Stimulated activated CD8-positive, alpha-beta memory T cell treated with anti-CD3 and anti-CD28 coated beads, Interleukin-7, amount 100 ng/mL, for 4 hours (primary cell): Measurements from ENCODE around the gene ST6GALNAC3.

Experiments
- DNase-seq, 2 donors: peaks; one replicate each; pipeline ENCODE4 v3.0.0-alpha.2; 2020; ENCODE audit warnings: low read depth in 2 of 2

The ST6GALNAC3 gene

DNA sequence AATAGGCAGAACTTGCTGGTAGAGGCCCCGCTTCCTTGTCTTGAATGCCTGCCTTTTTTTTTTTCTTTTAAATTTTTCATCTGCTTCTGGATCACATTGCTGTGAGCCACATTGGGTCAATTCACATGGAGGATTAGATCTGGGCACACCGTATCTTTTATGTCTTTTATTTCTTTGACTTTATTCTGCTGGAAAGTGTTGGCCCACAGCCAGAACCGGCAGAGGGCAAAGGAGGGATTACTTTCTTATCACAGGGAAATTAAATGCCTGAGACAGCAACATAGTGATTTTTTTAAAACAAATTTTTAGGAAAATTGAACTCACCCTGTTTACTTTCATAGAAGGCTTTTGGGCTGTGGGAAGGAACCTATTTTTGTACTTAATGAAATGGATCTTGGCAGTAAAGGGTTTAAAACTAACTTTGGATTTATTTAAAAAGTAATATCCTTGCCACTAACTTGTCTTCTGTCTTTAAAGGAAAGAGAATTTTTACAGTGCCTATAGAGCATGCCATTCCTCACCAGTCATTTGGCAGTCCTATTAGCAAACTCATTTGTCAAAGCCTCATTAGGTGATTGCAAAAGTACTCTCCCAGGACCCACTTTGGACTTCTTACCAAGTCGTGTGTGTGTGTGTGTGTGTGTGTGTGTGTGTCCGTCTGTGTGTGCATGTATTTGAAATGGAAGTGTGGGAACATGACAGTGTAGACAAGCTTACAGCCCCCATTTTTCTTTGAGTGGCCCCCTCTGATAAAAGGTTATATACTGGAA lies 68.4 kb downstream of the ST6GALNAC3 start:
- no peak for DNase-seq

DNA sequence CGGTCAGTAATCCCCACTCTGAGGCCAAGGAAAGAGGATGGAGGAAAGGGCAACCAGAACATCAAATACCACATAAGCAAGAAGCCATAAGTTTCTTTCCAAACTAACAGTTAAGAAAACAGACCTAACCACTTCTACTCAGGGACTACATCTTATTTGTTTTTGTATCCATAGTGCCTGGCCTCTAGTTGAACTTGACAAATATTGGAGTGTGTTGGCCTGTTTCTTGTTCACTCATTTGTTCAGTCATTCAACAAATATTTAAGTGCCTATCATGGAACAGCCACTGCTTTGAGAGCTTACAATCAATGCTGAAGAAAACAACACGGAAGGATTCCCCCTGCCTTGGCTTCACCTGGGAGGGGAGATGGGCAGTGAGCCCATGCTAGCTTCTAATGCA lies 69.7 kb downstream of the ST6GALNAC3 start:
- DNase-seq = no peak

DNA sequence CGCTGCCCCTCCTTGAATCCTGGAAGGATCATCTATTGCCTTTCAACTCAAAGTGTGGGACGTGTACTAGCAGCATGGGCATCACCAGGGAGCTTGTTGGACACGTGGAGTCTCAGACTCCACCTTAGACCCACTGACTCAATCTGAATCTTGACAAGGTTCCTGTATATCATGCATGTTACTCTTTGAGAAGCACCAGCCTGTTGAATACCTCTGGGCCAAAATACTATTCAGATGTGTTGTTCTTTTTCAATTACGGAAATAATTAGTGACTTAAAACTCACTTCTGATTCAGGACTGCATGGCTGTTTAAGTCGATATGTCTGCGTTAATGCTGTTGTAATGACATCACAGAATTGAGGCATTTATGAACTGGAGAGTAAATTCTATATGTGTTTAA lies 70.8 kb downstream of the ST6GALNAC3 start:
- no peak for DNase-seq

DNA sequence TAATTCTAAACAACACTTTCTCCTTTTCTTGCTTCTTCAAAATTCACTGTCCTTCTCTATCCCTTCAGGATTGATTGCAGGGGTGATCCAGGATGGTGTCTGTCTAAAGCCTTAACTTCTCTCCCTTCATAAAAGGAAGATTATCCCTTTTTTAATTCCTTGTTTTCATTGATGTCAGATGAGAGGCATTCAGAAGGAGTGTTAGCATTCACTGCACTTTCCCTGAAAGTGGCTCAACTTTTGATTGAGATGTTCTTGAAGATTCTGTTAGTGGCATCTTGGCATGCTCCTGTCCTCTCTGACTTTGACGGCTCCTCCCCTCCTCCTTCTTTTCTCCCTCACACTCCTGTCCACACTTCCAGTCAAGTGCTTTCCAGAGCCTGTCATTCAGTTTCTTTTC lies 71.6 kb downstream of the ST6GALNAC3 start:
- DNase-seq = no peak

DNA sequence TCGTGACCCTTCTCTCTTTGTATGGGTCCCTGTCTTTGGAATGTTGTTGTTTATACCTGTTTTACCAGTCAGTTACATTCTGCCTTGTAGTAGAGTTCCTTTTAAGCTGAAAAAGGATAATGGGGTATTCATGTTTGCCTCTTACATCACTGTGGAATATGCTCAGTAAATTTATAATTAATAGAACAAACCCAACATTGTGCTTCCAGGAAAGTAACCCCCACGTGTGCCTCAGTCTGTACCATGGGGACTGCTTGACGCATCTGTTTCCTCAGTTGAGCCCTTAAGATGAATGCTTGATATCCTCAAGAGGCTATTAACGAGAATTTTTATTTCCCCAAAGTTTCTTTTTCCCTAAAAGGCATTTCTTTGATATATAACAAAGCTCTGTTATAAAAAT lies 73.4 kb downstream of the ST6GALNAC3 start:
- DNase-seq = no peak

DNA sequence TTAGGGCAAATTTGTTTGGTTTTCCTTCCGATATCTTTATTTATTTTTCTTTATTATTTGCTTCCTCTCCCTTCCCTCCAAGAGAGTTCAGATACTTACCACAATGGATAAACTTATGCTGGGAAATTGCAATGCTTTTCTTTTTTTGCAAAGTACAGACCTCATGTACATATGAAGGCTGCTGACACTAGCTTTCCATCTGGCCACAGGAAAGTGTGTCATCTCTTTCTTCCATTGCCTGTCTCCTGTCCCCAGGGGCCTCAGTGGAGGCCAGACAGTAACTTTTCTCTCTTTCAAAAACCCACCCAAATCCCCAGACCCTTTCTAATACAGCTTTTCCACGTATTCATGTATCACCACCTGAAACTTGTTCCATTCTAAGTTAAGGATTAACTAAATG lies 73.9 kb downstream of the ST6GALNAC3 start:
- no peak for DNase-seq

DNA sequence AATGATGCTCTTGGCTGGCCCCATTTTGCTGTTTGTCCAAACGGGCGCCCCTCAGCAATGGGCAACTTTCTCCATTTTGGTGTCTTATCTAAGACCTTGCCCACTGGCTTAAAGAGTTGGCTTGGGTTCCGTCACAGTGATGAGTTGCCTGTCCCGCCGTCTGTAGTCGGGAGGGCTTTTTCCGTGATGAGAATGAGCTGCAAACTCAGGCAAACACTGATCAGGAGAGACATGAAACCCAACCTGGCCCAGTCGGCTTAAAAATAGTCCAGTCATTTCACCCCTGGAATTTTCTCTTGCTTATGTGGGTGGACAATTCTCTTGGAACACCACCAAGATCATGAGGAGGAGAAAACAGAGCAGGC lies 79.3 kb downstream of the ST6GALNAC3 start:
- no peak for DNase-seq

DNA sequence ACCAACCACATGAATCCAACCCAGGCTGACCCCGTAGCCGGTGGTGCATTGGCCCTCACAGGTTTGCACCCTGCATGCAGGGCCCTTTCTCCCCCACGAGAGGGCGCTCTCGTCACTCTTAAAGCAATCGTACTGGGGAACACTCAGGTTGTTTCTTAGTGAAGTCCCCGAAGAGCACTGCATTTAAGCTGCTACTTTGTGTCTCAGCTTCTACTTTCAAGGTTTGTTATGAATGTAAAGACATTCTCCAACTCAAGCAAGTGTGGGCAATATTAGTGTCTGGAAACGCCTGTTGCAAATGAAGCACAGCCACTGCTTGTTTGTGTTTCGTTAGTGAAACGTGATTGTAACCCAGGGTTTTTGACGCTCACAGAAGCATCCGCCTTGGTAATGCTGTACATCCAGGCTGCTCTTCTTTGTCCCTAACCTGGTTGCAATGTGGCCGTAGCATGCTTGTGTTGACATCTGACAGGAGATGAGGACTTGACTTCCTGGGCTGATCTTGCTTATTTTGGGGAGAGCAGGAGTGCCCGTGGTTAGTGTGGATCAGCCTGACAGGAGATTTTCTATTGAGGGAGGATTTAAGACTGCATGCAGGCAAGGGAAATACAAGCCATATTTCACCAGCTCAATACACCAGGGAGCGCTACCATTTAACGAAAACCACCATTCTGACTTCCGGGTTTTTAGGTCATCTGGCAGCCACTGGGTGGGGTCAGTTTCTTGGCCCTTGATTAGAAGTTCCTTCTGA lies 79.8 kb downstream of the ST6GALNAC3 start:
- peak; percentile 52 to 63 for DNase-seq

DNA sequence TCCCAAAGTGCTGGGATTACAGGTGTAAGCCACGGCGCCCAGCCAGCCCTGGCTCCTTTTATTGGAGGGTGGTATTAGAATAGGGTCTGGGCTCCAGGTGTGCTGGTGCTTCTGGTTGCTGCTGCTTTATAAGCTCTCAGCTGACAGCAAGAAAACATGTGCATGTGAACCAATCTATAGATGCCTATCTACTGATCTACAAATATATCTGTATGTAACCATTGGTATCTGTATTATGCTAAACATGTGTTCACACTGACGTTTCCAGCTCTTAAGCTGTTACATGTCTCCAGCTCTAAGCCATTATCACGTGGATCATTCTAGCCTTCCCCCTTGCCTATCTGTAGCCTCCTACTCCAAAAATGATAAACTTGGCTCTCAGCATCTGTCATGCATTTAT lies 82.4 kb downstream of the ST6GALNAC3 start:
- no peak for DNase-seq

DNA sequence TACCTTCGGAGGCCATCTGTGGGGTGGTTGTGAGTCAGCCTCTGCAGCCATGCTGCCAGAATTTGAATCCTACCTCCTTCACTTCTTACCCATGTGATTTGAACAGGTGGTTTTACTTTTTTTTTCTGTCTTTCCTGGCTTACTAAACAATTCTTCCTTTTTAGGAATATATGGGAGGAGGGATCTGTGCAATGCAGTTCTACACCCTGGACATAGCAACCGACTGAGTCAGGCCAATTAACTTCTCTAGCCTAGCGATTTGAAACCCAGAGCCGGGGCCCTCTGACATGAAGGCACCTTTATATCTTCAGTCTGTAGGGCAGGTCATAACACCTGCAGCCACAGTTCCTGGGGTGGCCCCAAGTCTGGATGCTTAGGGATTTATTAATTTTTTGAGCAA lies 83.6 kb downstream of the ST6GALNAC3 start:
- DNase-seq = no peak

DNA sequence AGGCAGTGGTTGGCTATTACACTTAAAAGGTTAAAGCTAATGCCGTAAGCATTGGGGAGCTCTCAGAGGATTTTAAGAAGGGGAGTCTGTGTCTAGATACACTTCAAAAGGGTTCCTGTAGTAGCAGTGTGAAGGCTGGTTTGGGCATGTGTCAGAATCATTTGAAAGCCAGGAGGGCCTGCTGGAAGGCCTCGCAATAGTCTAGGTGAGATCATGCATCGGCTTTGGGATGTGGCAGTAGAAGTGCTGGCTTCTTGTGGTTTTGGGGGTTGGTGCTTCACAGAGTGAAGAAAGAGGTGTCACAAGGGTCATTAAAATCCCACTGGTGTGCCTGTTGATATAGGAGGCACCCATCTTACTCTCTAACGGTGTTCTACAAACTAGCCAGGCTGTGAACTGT lies 85.7 kb downstream of the ST6GALNAC3 start:
- DNase-seq = no peak

DNA sequence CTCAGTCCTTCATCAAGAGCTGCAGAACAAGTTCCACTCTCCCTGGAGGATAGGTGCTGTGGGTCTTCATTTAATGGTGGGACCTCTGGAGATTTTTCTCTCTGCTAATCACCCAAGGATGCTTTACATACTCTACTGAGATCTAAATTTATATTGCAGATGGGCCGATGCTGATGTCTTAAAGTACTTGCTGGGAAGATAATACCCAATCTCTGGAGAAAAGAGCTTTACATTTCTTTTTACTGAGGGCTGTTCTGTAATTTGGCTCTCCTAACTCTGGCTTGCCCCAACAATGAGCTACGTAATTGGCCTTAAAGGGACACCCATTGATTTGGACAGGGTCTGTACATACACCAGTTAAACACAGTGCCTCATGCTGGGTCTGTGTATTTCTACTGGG lies 86.9 kb downstream of the ST6GALNAC3 start:
- no peak for DNase-seq

DNA sequence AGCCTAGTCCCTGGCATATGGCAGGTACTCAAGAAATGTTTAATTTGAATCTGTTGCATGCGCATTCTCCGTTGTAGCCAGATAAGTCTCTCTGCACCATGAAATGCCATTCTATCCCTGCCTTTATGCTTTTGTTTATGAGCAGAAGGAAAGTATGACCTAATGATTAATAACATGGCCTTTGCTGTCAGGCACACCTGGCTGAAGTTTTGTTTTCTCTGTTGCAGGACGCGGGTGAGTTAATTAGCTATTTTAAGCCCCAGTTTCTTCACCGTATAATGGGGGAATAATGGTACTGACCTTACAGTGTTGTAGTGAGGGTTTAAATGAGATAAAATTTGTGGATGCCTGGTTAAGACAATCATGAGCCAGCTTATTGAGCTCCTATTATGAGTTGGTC lies 87.7 kb downstream of the ST6GALNAC3 start:
- no peak for DNase-seq

DNA sequence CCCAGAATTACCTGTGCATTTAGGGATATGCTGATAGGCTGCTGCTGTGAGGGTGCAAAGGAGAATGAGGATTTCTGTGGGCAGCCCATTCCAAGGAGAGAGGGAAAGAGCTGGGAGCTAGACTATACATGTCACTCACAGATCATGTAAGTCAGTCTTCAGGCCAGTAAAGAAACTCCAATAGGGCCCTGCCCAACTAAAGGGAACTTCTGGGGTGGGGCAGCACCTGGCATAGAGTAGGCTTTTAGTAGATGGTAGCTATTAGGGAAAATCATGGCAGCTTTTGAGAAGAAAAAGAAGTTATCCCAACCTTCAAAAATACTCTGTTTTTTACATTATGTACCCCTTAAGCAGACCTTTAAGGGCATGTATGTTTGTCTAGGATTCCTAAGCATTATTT lies 89.6 kb downstream of the ST6GALNAC3 start:
- no peak for DNase-seq

DNA sequence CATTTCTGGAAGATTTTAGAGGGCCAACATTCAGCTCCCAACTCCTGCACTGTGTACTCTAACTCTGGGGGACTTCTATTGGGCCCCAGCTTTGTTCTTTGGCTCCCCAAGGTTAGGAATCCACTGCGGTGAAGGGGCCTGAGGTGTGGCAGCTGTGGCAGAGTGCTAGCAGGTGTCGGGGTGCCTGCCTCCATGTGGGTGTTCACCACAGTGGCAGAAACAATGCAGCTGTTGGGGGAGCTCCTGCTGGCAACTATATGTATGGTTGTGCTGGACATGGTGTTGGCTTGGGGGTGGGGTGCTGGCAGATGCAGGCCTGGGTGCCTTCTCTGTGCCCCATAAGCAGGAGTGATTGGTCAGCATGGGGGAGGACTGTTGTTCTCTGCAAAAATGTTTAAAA lies 95.5 kb downstream of the ST6GALNAC3 start:
- no peak for DNase-seq

DNA sequence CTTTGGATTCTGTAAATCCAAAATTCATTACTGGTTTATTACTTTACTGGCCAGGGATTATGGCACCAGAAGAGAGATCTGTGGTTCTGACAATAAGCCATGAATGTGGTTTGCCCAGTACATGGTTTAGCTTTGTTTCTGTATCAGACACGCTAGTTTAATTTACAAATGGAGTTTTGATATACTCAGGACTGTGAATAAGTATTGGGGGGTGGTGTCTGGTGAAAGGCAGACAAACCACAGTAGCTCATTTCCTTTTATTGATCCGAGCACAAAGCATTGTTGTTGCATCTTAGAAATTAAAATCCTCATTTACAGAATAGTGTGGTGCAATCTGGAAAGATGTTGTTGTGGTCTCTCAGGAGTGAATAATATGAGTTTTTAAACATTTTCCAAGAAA lies 96.0 kb downstream of the ST6GALNAC3 start:
- DNase-seq = no peak

DNA sequence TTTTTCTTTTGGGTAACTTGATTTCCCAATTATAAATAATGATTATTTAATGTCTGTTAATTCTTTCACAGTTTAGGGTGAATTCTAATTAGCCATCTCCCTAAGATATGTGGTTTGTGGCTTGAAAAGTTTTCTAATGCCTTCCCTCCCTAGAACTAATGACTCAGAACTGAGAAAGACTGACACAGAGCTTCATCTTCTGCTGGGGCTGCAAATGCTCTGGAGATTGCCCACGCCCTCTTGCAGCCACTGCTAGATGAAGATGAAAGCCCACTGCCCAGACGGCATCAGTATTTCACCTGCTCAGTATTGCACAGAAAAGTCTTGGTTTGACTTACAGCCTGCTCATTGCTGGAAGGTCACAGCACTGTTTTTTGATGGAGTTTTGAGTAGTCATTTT lies 101.5 kb downstream of the ST6GALNAC3 start:
- DNase-seq = no peak

DNA sequence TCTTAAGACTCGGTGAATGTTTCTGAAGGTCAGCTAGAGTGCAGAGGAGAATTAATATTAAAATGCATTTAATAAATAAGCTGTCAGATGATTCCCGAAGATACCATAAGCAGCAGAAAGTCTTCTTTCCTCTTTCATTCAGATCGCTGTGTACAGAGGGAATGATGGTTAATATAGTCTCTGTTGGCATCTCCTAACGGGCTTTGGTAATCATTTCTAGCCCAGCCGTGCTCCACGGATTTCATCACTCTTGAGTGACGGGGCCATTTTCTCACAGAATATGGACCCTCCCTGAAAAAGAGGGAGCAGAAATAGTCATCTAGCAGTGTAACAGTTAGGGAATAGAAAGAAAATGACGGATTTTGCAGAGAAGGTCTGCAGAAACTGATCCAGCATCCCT lies 103.1 kb downstream of the ST6GALNAC3 start:
- DNase-seq = no peak

DNA sequence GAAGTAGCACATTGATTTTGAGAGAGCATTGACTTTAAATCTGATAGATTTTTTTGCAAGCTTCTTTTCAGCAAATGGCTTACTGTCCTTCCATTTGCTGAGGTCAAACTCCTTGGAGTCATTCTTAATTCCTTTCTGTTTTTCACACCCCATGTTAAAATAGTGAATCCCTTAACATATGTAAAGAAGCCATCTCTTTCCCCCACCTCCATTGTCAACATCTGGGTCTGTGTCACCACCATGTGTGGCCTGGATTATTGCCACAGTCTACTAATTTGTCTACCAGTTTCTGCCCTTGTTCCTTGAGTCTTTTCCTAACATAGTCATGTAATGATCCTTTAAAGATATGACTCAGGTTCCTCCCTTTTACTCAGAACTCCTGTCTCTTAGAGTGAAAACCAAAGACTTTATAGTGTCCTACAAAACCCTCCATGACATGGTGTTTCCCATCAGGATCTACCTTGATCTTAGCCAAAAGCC lies 104.7 kb downstream of the ST6GALNAC3 start:
- DNase-seq = no peak

DNA sequence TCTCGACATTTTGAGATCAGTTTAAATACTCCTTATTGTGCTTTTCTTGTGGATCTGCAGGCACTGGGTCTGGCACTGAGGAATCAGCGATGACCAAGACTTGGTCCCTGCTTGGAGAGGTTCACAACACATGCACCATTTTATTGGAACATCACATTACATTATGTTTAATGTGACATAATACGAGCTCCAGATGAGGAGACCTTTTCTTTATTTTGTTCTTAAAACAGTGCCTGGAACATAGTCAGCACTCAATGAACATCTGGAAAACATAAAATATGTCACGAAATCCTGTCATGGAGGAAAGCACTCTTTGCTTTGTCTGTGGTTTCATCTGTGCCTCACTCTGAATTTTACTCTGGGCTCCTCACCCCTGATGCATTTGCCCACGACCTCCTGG lies 110.7 kb downstream of the ST6GALNAC3 start:
- no peak for DNase-seq

DNA sequence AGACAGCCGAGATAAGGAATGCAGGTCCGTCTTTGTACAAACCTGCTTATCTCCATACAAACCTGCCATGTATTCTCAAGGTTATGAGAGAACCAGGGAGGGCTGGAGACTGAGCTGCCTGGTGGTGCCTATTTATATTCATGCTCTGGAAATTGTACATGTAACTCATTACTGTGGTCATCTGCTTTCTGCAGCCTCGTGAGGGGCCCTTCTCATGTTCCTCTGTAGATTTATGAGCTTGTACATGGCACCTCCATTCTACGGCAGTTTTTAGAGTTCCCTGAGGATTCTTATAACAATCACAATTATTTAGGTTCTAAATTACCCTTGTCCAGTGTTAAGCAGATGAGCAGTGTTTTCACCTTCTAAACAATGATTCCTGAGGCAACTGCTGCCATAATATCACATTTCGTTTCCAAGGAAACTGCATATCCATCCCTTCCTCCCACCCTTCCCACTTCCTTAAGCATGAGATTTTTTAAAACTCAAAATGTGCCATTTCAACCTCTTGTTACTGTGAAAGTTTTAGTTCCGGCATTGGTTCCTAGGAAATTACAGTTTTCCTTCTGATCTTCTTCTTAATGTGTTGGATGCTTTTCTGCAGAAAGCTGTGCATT lies 112.1 kb downstream of the ST6GALNAC3 start:
- no peak for DNase-seq

DNA sequence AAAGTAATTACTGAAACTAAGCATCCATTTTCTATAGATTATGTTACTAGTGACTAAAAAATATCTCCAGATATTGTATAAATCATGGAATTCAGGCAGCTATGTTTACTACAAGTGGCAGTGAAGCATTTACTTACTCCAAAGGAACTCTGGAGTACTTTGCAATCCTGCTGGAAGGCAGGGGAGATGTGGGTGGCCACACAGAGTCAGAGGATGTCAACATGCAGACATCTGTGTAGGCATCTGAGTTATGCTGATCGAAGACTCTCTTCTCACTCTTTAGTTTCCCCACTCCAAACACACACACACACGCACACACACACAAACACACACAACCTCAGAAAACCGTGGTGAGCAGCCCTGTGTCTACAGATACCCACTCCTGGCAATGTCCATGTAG lies 112.9 kb downstream of the ST6GALNAC3 start:
- DNase-seq = no peak

DNA sequence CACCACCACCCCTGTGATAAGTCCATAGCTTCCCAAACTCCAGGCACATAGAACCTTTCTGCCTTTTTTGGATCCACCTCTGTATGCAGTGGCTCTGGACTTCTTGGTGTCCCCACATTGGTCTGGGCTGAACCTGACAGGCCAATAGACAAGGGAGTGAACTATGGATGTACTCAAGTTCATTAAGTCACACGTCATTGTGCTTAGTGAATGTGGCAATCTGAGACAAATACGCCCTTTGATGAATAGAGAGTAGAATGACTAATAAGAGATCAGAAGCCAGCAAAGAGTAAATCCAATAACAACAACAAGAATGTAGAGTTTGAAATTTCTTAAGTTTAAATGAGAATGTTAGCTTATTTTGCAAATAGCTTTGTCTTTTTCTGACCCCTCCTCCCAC lies 114.8 kb downstream of the ST6GALNAC3 start:
- DNase-seq = no peak
